DOHH2 (cell line): ENCODE measurements around the gene DACH1.

Experiments
- CTCF ChIP-seq: fragments of 200-600 bp; sonication (generic); IDR thresholded peaks from one replicate; pipeline ENCODE4 v1.5.1; 2014; ENCODE audit warnings: antibody characterized with exemption, mild to moderate bottlenecking, low read depth, low read length; ENCODE audit not compliant: poor library complexity, severe bottlenecking
- EZH2phosphoT487 ChIP-seq: fragments of 200-600 bp; sonication (generic); IDR thresholded peaks from 2 replicates; pipeline ENCODE4 v1.6.1; 2017; ENCODE audit warnings: borderline replicate concordance, mild to moderate bottlenecking, antibody characterized with exemption, low read length, moderate library complexity, mixed read lengths

- TF ChIP-seq CTCF (no peak), EZH2phosphoT487 (no peak)
Observed at GRCh38 chr13:71514900-71515743, 351.9 kb downstream of the DACH1 start.
